GM12874 (cell line): ENCODE measurements around the gene ATP13A3.

ENCODE experiments used
- CTCF ChIP-seq: IDR thresholded peaks from 2 replicates; pipeline ENCODE4 v1.5.1; 2011; ENCODE audit warnings: low read depth, mild to moderate bottlenecking, control low read depth, low read length, moderate library complexity; ENCODE audit not compliant: insufficient read depth

The ATP13A3 gene

GRCh38 chr3:194386066-194386465, 100.7 kb downstream of the ATP13A3 start:
- TF ChIP-seq CTCF = no peak

GRCh38 chr3:194384569-194385001, 102.2 kb downstream of the ATP13A3 start:
- TF ChIP-seq CTCF = no peak

GRCh38 chr3:194384156-194384555, 102.6 kb downstream of the ATP13A3 start:
- TF ChIP-seq CTCF = no peak

GRCh38 chr3:194383276-194383940, 103.4 kb downstream of the ATP13A3 start:
- no peak for TF ChIP-seq CTCF

GRCh38 chr3:194382892-194383223, 103.9 kb downstream of the ATP13A3 start:
- TF ChIP-seq CTCF = no peak

- no peak for TF ChIP-seq CTCF
Measured at GRCh38 chr3:194382196-194382891, 104.5 kb downstream of the ATP13A3 start.

GRCh38 chr3:194381460-194381875, 105.3 kb downstream of the ATP13A3 start:
- no peak for TF ChIP-seq CTCF
